Glutamatergic neuron (in vitro differentiated cells): ENCODE data around the gene LAIR2. TPM values are rescaled to one million over a fixed set of nuclear protein-coding genes. Genes with fewer than 3 reads are reported as not detected.
"Not testable (repeated sequence)": the region's sequence is repeated elsewhere in the genome, so short reads cannot be mapped to it uniquely, and the experiment has no call there.

Source experiments
- DNase-seq: peaks from one replicate; pipeline ENCODE4 v3.0.0; 2022
- H3K27ac Mint-ChIP-seq: one replicate; pipeline ENCODE4 v1.8.0; 2020; ENCODE audit warnings: mild to moderate bottlenecking, mixed read lengths, inconsistent platforms; ENCODE audit not compliant: unreplicated experiment
- H3K27me3 Mint-ChIP-seq: one replicate; pipeline ENCODE4 v1.8.0; 2020; ENCODE audit warnings: mild to moderate bottlenecking, moderate library complexity, mixed read lengths, inconsistent platforms; ENCODE audit not compliant: unreplicated experiment
- H3K36me3 Mint-ChIP-seq: one replicate; pipeline ENCODE4 v1.8.0; 2020; ENCODE audit warnings: mild to moderate bottlenecking, mixed read lengths, inconsistent platforms; ENCODE audit not compliant: unreplicated experiment
- H3K4me1 Mint-ChIP-seq: one replicate; pipeline ENCODE4 v1.8.0; 2020; ENCODE audit warnings: mild to moderate bottlenecking, low read depth, mixed read lengths, inconsistent platforms; ENCODE audit not compliant: unreplicated experiment
- H3K4me3 Mint-ChIP-seq: one replicate; pipeline ENCODE4 v1.8.0; 2020; ENCODE audit warnings: mild to moderate bottlenecking, mixed read lengths, inconsistent platforms; ENCODE audit not compliant: unreplicated experiment
- H3K9me3 Mint-ChIP-seq: one replicate; pipeline ENCODE4 v1.8.0; 2020; ENCODE audit warnings: mild to moderate bottlenecking, moderate library complexity, mixed read lengths, inconsistent platforms; ENCODE audit not compliant: unreplicated experiment
- CTCF ChIP-seq: fragments of 200-600 bp; sonication (generic); IDR thresholded peaks from one replicate; pipeline ENCODE4 v1.5.0; 2021; ENCODE audit not compliant: partially characterized antibody, unreplicated experiment
- total RNA-seq: library from RNA; stranded (reverse); fragmentation: NEBNext Ultra II Directional; extraction: Animal tissue kit (Norgen Biotek cat#: 25700); gene quantifications from one replicate; pipeline ENCODE4 v1.2.1, GENCODE V29; 2021; ENCODE audit not compliant: unreplicated experiment

The LAIR2 gene
- total RNA-seq, 1 donor from 2014 or later: not detected

DNA sequence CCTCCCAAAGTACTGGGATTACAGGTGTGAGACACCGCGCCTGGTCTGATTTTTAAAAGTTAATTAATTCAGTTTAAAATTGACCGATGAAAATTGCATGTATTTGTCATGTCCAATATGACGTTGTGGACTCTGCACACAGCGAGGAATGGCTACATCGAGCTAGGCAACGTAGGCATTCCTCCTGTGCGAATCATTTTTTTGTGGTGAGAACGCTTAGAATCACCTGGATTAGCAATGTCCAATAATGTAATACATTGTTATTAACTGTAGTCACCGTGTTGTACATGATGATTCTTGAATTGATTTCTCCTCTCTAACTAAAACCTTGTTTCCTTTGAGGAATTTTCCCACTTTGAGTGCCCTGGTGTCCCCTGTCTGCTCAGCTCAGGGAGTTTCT is 3.4 kb downstream of the LAIR2 start:
- DNase-seq: no peak
- TF ChIP-seq CTCF: no peak
- Mint-ChIP-seq H3K9me3 (no peaks in the 10 kb centered on the region), H3K4me1 (no peaks in the 10 kb centered on the region), H3K4me3 (no peak overlapping the region), H3K36me3 (no peaks in the 10 kb centered on the region), H3K27me3 (peaks cover 3% of the 10 kb centered on the region), H3K27ac (no peak overlapping the region)

- not testable (repeated sequence) for H3K9me3 Mint-ChIP-seq, H3K4me1 Mint-ChIP-seq, H3K36me3 Mint-ChIP-seq, H3K4me3 Mint-ChIP-seq, H3K27me3 Mint-ChIP-seq, H3K27ac Mint-ChIP-seq, DNase-seq
Observed at GRCh38 chr19:54507038-54507717, 4.5 kb downstream of the LAIR2 start.

DNA sequence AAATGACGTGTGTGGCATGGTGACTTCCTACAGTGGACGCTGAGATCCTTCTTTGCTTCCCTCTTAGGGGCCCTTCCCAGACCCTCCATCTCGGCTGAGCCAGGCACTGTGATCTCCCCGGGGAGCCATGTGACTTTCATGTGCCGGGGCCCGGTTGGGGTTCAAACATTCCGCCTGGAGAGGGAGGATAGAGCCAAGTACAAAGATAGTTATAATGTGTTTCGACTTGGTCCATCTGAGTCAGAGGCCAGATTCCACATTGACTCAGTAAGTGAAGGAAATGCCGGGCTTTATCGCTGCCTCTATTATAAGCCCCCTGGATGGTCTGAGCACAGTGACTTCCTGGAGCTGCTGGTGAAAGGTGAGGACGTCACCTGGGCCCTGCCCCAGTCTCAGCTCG is 5.2 kb downstream of the LAIR2 start:
- TF ChIP-seq CTCF: no peak
- no peaks in the 10 kb centered on the region for H3K4me1 Mint-ChIP-seq
- DNase-seq: no peak
- peaks cover 4% of the 10 kb centered on the region for H3K27me3 Mint-ChIP-seq
- no peaks in the 10 kb centered on the region for H3K9me3 Mint-ChIP-seq
- H3K27ac Mint-ChIP-seq: no peak overlapping the region
- H3K4me3 Mint-ChIP-seq: no peak overlapping the region
- no peaks in the 10 kb centered on the region for H3K36me3 Mint-ChIP-seq

DNA sequence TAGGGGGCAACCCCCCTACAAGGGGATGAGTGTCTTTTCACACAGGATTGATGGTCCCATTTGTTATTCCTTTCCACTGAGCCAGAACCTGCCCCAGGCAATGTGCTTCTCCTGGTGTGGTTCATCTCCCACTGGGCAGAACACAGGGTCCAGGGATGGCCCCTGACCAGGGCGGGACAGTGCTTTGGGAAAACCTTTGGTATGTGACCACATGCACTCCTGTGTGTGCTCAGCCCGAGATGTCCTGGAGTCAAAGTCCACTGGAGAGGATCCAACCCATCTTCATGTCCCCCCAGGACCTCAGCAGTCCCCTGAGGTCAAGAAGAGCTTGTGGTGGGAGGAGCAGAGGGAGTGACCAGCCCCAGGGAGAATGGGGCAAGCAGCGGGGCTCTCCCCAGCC is 5.9 kb downstream of the LAIR2 start:
- not testable (repeated sequence) for H3K27ac Mint-ChIP-seq, DNase-seq, H3K36me3 Mint-ChIP-seq, H3K27me3 Mint-ChIP-seq, H3K4me3 Mint-ChIP-seq, H3K9me3 Mint-ChIP-seq, H3K4me1 Mint-ChIP-seq

GRCh38 chr19:54509200-54509940 is 6.7 kb downstream of the LAIR2 start:
- H3K4me3 Mint-ChIP-seq, H3K36me3 Mint-ChIP-seq, H3K27me3 Mint-ChIP-seq, DNase-seq, H3K27ac Mint-ChIP-seq, H3K4me1 Mint-ChIP-seq, H3K9me3 Mint-ChIP-seq: not testable (repeated sequence)

DNA sequence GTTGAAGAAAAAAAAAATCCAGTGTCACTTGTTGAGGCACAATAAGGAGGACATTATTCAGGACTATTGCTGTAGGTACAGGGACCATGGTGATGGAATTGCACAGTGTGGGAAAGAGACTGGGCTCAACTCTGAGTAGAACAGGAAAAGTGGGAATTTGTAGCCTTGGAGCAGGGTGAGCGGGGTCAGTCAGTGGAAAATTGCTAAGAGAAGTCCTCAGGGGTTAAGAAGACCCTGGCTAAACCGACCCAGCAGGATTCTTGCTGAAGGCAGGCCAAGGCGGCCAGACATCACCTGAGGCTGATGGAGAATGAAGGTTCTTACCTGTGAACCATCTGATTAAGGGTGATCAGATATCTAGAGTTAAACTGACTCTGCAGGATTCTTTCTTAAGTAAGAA is 12.5 kb downstream of the LAIR2 start:
- no peak for TF ChIP-seq CTCF
- peaks cover 4% of the 10 kb centered on the region for H3K9me3 Mint-ChIP-seq
- H3K27ac Mint-ChIP-seq: no peak overlapping the region
- no peaks in the 10 kb centered on the region for H3K4me1 Mint-ChIP-seq
- H3K36me3 Mint-ChIP-seq: no peaks in the 10 kb centered on the region
- no peak for DNase-seq
- H3K27me3 Mint-ChIP-seq: peaks cover 2% of the 10 kb centered on the region
- no peak overlapping the region for H3K4me3 Mint-ChIP-seq
